ENCODE data around the gene INPP5A. TPM values are rescaled to one million over a fixed set of nuclear protein-coding genes. Genes with fewer than 3 reads are reported as not detected.
"Not testable (repeated sequence)": the region's sequence is repeated elsewhere in the genome, so short reads cannot be mapped to it uniquely, and the experiment has no call there.

Gene INPP5A, protein sequence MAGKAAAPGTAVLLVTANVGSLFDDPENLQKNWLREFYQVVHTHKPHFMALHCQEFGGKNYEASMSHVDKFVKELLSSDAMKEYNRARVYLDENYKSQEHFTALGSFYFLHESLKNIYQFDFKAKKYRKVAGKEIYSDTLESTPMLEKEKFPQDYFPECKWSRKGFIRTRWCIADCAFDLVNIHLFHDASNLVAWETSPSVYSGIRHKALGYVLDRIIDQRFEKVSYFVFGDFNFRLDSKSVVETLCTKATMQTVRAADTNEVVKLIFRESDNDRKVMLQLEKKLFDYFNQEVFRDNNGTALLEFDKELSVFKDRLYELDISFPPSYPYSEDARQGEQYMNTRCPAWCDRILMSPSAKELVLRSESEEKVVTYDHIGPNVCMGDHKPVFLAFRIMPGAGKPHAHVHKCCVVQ
- total RNA-seq (100 to 1,000 TPM; 100 to 132 (median 112) TPM), polyA plus RNA-seq (10 to 100 TPM; 17.6 to 21.0 (median 20.3) TPM)

DNA sequence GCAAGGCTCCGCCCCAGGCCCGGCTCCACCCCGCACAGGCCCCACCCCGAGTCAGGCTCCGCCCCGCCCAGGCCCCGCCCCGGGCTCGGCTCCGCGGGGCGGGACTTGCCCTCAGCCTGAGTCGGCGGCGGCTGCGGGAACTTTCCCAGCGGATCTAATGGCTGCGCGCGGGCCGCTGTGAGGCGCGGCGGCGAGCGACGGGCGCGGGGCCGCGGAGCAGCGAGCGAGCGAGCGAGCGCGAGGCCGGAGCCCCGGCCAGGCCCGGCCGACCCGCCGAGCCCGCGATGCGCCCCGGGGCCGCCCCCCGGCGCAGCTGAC, at the start of gene INPP5A:
Gene INPP5A (plus strand): TSS at position 104 of the 318 bp plus-strand sequence. CDS start 310 bp downstream, outside the sequence.
- H3K27ac ChIP-seq: peak within 1 kb of the TSS; percentile 90 to 98 (median 96)
- no peaks in the 10 kb centered on the region for H3K27me3 ChIP-seq
- H3K4me3 ChIP-seq: peak within 1 kb of the TSS; percentile 78 to 87 (median 86)
- H3K4me1 ChIP-seq: peaks cover 0 to 61% (median 57%) of the 10 kb centered on the region in 4 donors
- TF ChIP-seq POLR2AphosphoS5 (IDR thresholded peaks at IDR 0.05) (peak; percentile 90 to 96 (median 95)), EP300 (IDR thresholded peaks at IDR 0.05) (no peak), POLR2A (IDR thresholded peaks at IDR 0.05) (no peak)
- TF ChIP-seq, protein P1, sequence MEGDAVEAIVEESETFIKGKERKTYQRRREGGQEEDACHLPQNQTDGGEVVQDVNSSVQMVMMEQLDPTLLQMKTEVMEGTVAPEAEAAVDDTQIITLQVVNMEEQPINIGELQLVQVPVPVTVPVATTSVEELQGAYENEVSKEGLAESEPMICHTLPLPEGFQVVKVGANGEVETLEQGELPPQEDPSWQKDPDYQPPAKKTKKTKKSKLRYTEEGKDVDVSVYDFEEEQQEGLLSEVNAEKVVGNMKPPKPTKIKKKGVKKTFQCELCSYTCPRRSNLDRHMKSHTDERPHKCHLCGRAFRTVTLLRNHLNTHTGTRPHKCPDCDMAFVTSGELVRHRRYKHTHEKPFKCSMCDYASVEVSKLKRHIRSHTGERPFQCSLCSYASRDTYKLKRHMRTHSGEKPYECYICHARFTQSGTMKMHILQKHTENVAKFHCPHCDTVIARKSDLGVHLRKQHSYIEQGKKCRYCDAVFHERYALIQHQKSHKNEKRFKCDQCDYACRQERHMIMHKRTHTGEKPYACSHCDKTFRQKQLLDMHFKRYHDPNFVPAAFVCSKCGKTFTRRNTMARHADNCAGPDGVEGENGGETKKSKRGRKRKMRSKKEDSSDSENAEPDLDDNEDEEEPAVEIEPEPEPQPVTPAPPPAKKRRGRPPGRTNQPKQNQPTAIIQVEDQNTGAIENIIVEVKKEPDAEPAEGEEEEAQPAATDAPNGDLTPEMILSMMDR (IDR thresholded peaks at IDR 0.05): no peak
- 1% methylated on average over 50 of the region's 50 CpGs for WGBS, 2 donors
- DNase-seq: no peak
- no peaks in the 10 kb centered on the region for H3K9me3 ChIP-seq
- intact Hi-C loops (cut with DNase I): loop anchor here (1.0 to 10.0 kb wide), 5 partner anchors 17 to 553 kb away; partner anchors contain the start of gene BNIP3
- H3K36me3 ChIP-seq: no peaks in the 10 kb centered on the region

- Histone ChIP-seq H3K36me3 (no peaks in the 10 kb centered on the region), H3K9me3 (no peaks in the 10 kb centered on the region), H3K27ac (no peak overlapping the region), H3K27me3 (no peaks in the 10 kb centered on the region), H3K4me1 (peaks cover 0 to 12% (median 11%) of the 10 kb centered on the region in 4 donors), H3K4me3 (no peak overlapping the region)
- DNase-seq: peak; percentile 62
- intact Hi-C loops (cut with DNase I): no loop called here
- TF ChIP-seq, protein P1 (IDR thresholded peaks at IDR 0.05): no peak
- no peak for TF ChIP-seq EP300 (IDR thresholded peaks at IDR 0.05)
- no peak for TF ChIP-seq POLR2A (IDR thresholded peaks at IDR 0.05)
- no peak for TF ChIP-seq POLR2AphosphoS5 (IDR thresholded peaks at IDR 0.05)
- WGBS, 2 donors: 93 to 94% methylated on average over 16 of the region's 16 CpGs
Observed at GRCh38 chr10:132488231-132488821, 49.3 kb upstream of the INPP5A start.

DNA sequence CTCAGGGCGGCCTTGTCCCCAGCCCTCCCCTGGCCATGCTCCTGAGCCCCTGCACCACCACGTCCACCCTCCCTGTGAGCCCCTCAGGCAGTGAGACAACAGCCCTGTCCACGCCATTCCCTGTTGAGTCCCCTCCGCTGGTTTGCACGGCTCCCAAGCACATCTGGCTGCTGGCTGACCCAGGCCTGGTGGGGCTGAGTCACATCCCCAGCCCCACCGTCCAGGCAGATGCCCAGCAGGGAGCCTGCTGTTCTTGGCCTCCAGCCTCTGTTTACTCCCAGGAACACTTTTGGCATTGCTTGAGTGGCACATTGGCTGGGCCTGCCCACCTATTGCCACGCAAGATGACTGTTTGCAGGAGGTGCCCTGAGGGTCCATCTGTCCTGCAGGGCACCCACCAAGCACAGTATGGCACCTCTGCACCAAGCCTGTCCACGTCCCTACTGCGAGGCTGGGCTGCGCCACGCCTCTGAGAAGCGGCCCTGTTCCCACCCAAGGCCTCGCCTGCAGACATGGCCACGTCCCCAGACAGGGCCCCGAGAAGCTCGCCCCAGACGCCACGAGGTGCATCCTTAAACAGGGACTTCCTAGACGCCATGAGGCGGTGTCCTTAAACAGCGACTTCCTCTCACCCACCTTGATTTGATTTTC, 48.4 kb upstream of the INPP5A start:
- no peak for TF ChIP-seq POLR2A (IDR thresholded peaks at IDR 0.05)
- peak in 3 of 4 donors; percentile 20 to 46 (median 31) for TF ChIP-seq POLR2AphosphoS5 (IDR thresholded peaks at IDR 0.05)
- no peak overlapping the region for H3K4me3 ChIP-seq
- 86 to 88% methylated on average over 21 of the region's 21 CpGs for WGBS, 2 donors
- no peak overlapping the region for H3K27ac ChIP-seq
- no peaks in the 10 kb centered on the region for H3K9me3 ChIP-seq
- no peaks in the 10 kb centered on the region for H3K36me3 ChIP-seq
- H3K27me3 ChIP-seq: no peaks in the 10 kb centered on the region
- DNase-seq: peak; percentile 77
- intact Hi-C loops (cut with DNase I): no loop called here
- peaks cover 0 to 11% (median 10%) of the 10 kb centered on the region in 4 donors for H3K4me1 ChIP-seq

DNA sequence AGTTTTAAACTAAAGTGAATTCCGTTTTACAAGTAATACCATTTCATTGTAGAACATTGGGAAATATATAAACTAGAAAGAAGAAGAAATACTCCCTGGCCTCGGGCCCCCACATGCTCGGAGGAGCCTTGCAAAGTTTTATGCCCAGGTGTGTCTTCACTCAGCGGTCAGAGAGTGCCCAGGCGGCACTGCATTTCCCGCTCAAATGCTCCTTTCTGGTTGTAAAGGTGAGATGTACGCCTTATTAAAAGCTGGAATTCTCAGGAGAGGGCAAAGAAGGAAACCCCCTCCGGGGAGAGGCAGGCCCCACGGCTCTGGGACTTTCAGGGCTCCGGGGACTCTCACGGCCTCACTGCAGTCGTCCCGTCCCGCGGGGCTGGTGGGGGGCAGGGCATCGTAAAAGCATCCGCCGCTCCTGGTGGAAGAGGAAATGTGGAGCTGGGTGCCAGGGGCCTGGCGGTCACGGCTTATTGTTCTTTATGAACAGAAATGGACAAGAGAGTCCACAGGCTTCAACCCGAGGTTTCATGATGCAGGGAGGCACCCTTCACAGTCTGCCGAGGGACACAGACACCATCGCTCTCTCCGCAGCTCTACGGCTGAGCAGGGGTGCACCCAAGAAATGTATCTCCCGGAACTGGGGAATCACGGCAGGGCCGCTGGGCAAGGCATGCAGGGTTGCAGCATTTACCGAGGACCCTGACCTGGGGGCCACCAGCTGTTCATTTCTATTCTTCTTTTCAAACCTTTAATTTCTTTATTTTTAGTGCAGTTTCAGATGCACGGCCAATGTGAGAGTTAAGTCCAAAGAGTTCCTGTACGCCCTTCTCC, 47.7 kb upstream of the INPP5A start:
- no peak overlapping the region for H3K4me3 ChIP-seq
- H3K27ac ChIP-seq: no peak overlapping the region
- TF ChIP-seq POLR2A (IDR thresholded peaks at IDR 0.05) (no peak), POLR2AphosphoS5 (IDR thresholded peaks at IDR 0.05) (no peak)
- TF ChIP-seq, protein P1 (IDR thresholded peaks at IDR 0.05): no peak
- H3K9me3 ChIP-seq: no peaks in the 10 kb centered on the region
- intact Hi-C loops (cut with DNase I): no loop called here
- no peaks in the 10 kb centered on the region for H3K27me3 ChIP-seq
- WGBS, 2 donors: 76 to 79% methylated on average over 31 of the region's 31 CpGs
- H3K4me1 ChIP-seq: peaks cover 0 to 15% (median 10%) of the 10 kb centered on the region in 4 donors
- peak; percentile 51 for DNase-seq
- H3K36me3 ChIP-seq: no peaks in the 10 kb centered on the region

- H3K4me1 ChIP-seq: peaks cover 0 to 26% (median 12%) of the 10 kb centered on the region in 4 donors
- H3K4me3 ChIP-seq; H3K36me3 ChIP-seq; H3K27me3 ChIP-seq; intact Hi-C loops (cut with DNase I); H3K9me3 ChIP-seq; H3K27ac ChIP-seq: not testable (repeated sequence)
- 96 to 97% methylated on average over 8 of the region's 8 CpGs for WGBS, 2 donors
- peak; percentile 43 for DNase-seq
Observed at GRCh38 chr10:132491534-132491933, 46.1 kb upstream of the INPP5A start.

Data from sigmoid colon (tissue), 7 donors.